Measurements from ENCODE around the gene PAM.

GRCh38 chr5:102865171-102865509 lies 110.0 kb downstream of the PAM start:
- TF ChIP-seq CTCF (IDR thresholded peaks at IDR 0.05) (no peak), POLR2A (IDR thresholded peaks at IDR 0.05) (no peak)
